BLaER1 treated with 17β-estradiol and CSF1 and Interleukin-3, amounts not matched to agents 10 nM and 100 nM (cell line): ENCODE results near the gene TAC3.
A peak's percentile ranks its signal among the peaks of the same experiment; 100 is the strongest.
"Not testable (repeated sequence)": the region's sequence is repeated elsewhere in the genome, so short reads cannot be mapped to it uniquely, and the experiment has no call there.

Source experiments
- H3K27ac ChIP-seq, 11 experiments: shearing (Covaris generic); formaldehyde crosslinking; 2 replicates each; pipeline ENCODE4 v1.8.1; 2022
- H3K27me3 ChIP-seq, 11 experiments: shearing (Covaris generic); formaldehyde crosslinking; 2 replicates each; pipeline ENCODE4 v1.8.1; 2022
- H3K36me3 ChIP-seq, 11 experiments: shearing (Covaris generic); formaldehyde crosslinking; 2 replicates each; pipeline ENCODE4 v1.8.1; 2022
- H3K4me1 ChIP-seq, 10 experiments: shearing (Covaris generic); formaldehyde crosslinking; 2 replicates each; pipeline ENCODE4 v1.8.1; 2022
- H3K4me2 ChIP-seq, 11 experiments: shearing (Covaris generic); formaldehyde crosslinking; 2 replicates each; pipeline ENCODE4 v1.8.1; 2022
- H3K4me3 ChIP-seq, 10 experiments: shearing (Covaris generic); formaldehyde crosslinking; 2 replicates each; pipeline ENCODE4 v1.8.1; 2022
- H3K9ac ChIP-seq, 11 experiments: shearing (Covaris generic); formaldehyde crosslinking; 2 replicates each; pipeline ENCODE4 v1.8.1; 2022
- H3K9me3 ChIP-seq, 11 experiments: shearing (Covaris generic); formaldehyde crosslinking; replicated peaks in 1 of 11; 2 replicates each; pipeline ENCODE4 v1.8.1; 2022
- H4K20me1 ChIP-seq, 11 experiments: shearing (Covaris generic); formaldehyde crosslinking; 2 replicates each; pipeline ENCODE4 v1.8.1; 2022

TAC3 gene

GRCh38 chr12:56965997-56966642, 50.2 kb downstream of the TAC3 start:
- not testable (repeated sequence) for H3K4me3 ChIP-seq, H3K36me3 ChIP-seq, H4K20me1 ChIP-seq

GRCh38 chr12:56965124-56965523, 51.2 kb downstream of the TAC3 start:
- not testable (repeated sequence) for H3K27me3 ChIP-seq, H3K36me3 ChIP-seq, H3K4me3 ChIP-seq, H4K20me1 ChIP-seq, H3K9ac ChIP-seq, H3K27ac ChIP-seq, H3K4me2 ChIP-seq
- peaks cover 0 to 16% (median 0%) of the 10 kb centered on the region in 10 experiments; a peak in 7 of 20 replicates for H3K4me1 ChIP-seq
- H3K9me3 ChIP-seq, result peaks cover 8 to 28% (median 21%) of the 10 kb centered on the region in 11 experiments; a peak in 20 of 22 replicates

More at GRCh38 chr12:56965997-56966642, 50.2 kb downstream of the TAC3 start:
- H3K27me3 ChIP-seq, H3K9ac ChIP-seq, H3K4me2 ChIP-seq, H3K27ac ChIP-seq: not testable (repeated sequence)
- Histone ChIP-seq H3K4me1 (peaks cover 0 to 16% (median 0%) of the 10 kb centered on the region in 10 experiments; a peak in 7 of 20 replicates), H3K9me3 (peaks cover 8 to 28% (median 21%) of the 10 kb centered on the region in 11 experiments; a peak in 20 of 22 replicates)

GRCh38 chr12:56963557-56963956, 52.8 kb downstream of the TAC3 start:
- not testable (repeated sequence) for H3K4me1 ChIP-seq, H3K4me3 ChIP-seq, H3K27ac ChIP-seq, H3K9ac ChIP-seq, H3K4me2 ChIP-seq, H3K36me3 ChIP-seq, H3K27me3 ChIP-seq, H4K20me1 ChIP-seq
- peaks cover 11 to 36% (median 27%) of the 10 kb centered on the region in 11 experiments; a peak in 21 of 22 replicates for H3K9me3 ChIP-seq

- not testable (repeated sequence) for H3K36me3 ChIP-seq, H3K4me3 ChIP-seq, H3K4me1 ChIP-seq, H3K27ac ChIP-seq, H3K9ac ChIP-seq, H3K27me3 ChIP-seq, H4K20me1 ChIP-seq
- peak overlapping the region in 1 of 11 experiments; percentile 18; a peak in 1 of 22 replicates for H3K4me2 ChIP-seq
- peaks cover 19 to 43% (median 33%) of the 10 kb centered on the region in 11 experiments; a peak in 21 of 22 replicates for H3K9me3 ChIP-seq
Observed at GRCh38 chr12:56962247-56962646, 54.1 kb downstream of the TAC3 start.
